Lower leg skin (tissue), 4 donors: ENCODE data around the gene DCAF4L1. TPM values are rescaled to one million over a fixed set of nuclear protein-coding genes. Genes with fewer than 3 reads are reported as not detected.

ENCODE experiments used
- DNase-seq, 2 donors: peaks; one replicate each; pipeline ENCODE4 v3.0.0-alpha.2; 2019; ENCODE audit warnings: low spot score in 2 of 2
- H3K4me3 ChIP-seq: fragments of 200-600 bp; sonication (generic); 2 replicates; pipeline ENCODE4 v1.5.1; 2017; ENCODE audit warnings: mild to moderate bottlenecking, low read depth; ENCODE audit not compliant: poor library complexity, severe bottlenecking
- CTCF ChIP-seq, 3 donors: fragments of 450-650 bp; IDR thresholded peaks; one replicate each; pipeline ENCODE4 v1.5.1; 2016; ENCODE audit warnings: antibody characterized with exemption in 3 of 3, mild to moderate bottlenecking in 3 of 3, moderate library complexity in 2 of 3
- POLR2A ChIP-seq, 2 donors: fragments of 450-650 bp; IDR thresholded peaks; one replicate each; pipeline ENCODE4 v1.6.1; 2016 to 2017; ENCODE audit warnings: antibody characterized with exemption in 2 of 2, mild to moderate bottlenecking in 1 of 2, moderate library complexity in 1 of 2
- WGBS, 2 donors: methylation state at CpG; one replicate each; pipeline ENCODE4 v1.1.5; 2018; 5-methylcytosine and 5-hydroxymethylcytosine counted together
- intact Hi-C: fragments of 100-400 bp; cut with DNase I; formaldehyde crosslinking; loops from one replicate; pipeline ENCODE4 v1.15.0; 2023; ENCODE audit warnings: low total_unique reads
- total RNA-seq, 4 donors: library from RNA; depleted of rRNA; stranded (reverse); fragments of >200 nt; gene quantifications; one replicate each; pipeline ENCODE4 v1.1.0, GENCODE V29; 2016

DCAF4L1 gene
- total RNA-seq, 4 donors from 2014 or later, result 0.06 to 0.23 TPM; not detected in 2

- no peak for DNase-seq
- 62 to 90% methylated on average over 1 of the region's 1 CpG for WGBS, 2 donors
- intact Hi-C loops, result no loop called here
- H3K4me3 ChIP-seq, result no peak overlapping the region
- TF ChIP-seq CTCF (IDR thresholded peaks at IDR 0.05) (no peak), POLR2A (IDR thresholded peaks at IDR 0.05) (no peak)
Measured at GRCh38 chr4:41976775-41977516, 4.6 kb upstream of the DCAF4L1 start.

GRCh38 chr4:41977709-41978108 lies 3.8 kb upstream of the DCAF4L1 start:
- H3K4me3 ChIP-seq, result no peak overlapping the region
- DNase-seq, result no peak
- intact Hi-C loops, result no loop called here
- 43 to 45% methylated on average over 3 of the region's 3 CpGs for WGBS, 2 donors
- TF ChIP-seq CTCF (IDR thresholded peaks at IDR 0.05) (no peak), POLR2A (IDR thresholded peaks at IDR 0.05) (no peak)

GRCh38 chr4:41982716-41983115 lies 1.2 kb downstream of the DCAF4L1 start:
- 93 to 94% methylated on average over 22 of the region's 22 CpGs for WGBS, 2 donors
- intact Hi-C loops, result no loop called here
- TF ChIP-seq CTCF (IDR thresholded peaks at IDR 0.05) (no peak), POLR2A (IDR thresholded peaks at IDR 0.05) (no peak)
- DNase-seq, result no peak
- no peak overlapping the region for H3K4me3 ChIP-seq

GRCh38 chr4:41985151-41985550 lies 3.6 kb downstream of the DCAF4L1 start:
- 41 to 47% methylated on average over 1 of the region's 1 CpG for WGBS, 2 donors
- no peak for TF ChIP-seq POLR2A (IDR thresholded peaks at IDR 0.05)
- TF ChIP-seq CTCF (IDR thresholded peaks at IDR 0.05), result no peak
- no peak for DNase-seq
- intact Hi-C loops, result no loop called here
- H3K4me3 ChIP-seq, result no peak overlapping the region

GRCh38 chr4:41989994-41990364 lies 8.4 kb downstream of the DCAF4L1 start:
- H3K4me3 ChIP-seq, result peak overlapping the region; percentile 82
- TF ChIP-seq CTCF (IDR thresholded peaks at IDR 0.05), result no peak
- TF ChIP-seq POLR2A (IDR thresholded peaks at IDR 0.05), result no peak
- intact Hi-C loops, result no loop called here
- 0 to 1% methylated on average over 12 of the region's 12 CpGs for WGBS, 2 donors
- DNase-seq, result no peak
